ENCODE measurements around the gene RAD51AP1.

- TF ChIP-seq CTCF (IDR thresholded peaks at IDR 0.05; ENCODE audit: low read length) (no peak), EZH2 (optimal IDR thresholded peaks at IDR 0.05; ENCODE audit: low read depth, low read length) (no peak)
These were observed 40.8 kb downstream of the RAD51AP1 start for GRCh38 chr12:4579305-4580102.
